ENCODE data around the gene NCBP3. TPM values are rescaled to one million over a fixed set of nuclear protein-coding genes. Genes with fewer than 3 reads are reported as not detected.

The NCBP3 gene
- total and polyA plus RNA-seq, 9 of the 15 experiments (the other 6 are each of a cell fraction or from before 2014, with no cell fraction given) = 3.1 to 25.5 (median 20.5) TPM

DNA sequence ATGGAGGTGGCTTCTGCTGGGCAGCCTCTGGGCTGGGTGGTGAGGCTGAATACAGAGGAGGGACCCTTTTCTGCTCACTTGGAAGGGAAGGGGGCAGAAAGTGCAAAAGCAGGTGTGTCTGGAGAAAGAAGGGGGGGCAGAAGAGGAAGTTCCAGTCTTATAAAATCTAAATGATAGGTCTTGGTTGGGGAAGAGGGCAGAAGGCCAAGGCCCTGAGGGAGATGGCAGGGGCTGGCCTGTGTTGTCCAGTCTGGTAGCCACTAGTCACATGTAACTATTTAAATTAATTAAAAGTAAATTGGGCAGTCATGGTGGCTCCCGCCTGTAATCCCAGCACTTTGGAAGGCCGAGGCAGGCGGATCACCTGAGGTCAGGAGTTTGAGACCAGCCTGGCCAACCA lies 49.3 kb upstream of the NCBP3 start:
- no peaks in the 10 kb centered on the region for H3K36me3 ChIP-seq (ENCODE audit: control insufficient read depth, insufficient read depth, low read length)
- TF ChIP-seq, protein P1, sequence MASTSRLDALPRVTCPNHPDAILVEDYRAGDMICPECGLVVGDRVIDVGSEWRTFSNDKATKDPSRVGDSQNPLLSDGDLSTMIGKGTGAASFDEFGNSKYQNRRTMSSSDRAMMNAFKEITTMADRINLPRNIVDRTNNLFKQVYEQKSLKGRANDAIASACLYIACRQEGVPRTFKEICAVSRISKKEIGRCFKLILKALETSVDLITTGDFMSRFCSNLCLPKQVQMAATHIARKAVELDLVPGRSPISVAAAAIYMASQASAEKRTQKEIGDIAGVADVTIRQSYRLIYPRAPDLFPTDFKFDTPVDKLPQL (IDR thresholded peaks at IDR 0.05; ENCODE audit: extremely low read depth, insufficient read length) = no peak
- TF ChIP-seq, protein P2, sequence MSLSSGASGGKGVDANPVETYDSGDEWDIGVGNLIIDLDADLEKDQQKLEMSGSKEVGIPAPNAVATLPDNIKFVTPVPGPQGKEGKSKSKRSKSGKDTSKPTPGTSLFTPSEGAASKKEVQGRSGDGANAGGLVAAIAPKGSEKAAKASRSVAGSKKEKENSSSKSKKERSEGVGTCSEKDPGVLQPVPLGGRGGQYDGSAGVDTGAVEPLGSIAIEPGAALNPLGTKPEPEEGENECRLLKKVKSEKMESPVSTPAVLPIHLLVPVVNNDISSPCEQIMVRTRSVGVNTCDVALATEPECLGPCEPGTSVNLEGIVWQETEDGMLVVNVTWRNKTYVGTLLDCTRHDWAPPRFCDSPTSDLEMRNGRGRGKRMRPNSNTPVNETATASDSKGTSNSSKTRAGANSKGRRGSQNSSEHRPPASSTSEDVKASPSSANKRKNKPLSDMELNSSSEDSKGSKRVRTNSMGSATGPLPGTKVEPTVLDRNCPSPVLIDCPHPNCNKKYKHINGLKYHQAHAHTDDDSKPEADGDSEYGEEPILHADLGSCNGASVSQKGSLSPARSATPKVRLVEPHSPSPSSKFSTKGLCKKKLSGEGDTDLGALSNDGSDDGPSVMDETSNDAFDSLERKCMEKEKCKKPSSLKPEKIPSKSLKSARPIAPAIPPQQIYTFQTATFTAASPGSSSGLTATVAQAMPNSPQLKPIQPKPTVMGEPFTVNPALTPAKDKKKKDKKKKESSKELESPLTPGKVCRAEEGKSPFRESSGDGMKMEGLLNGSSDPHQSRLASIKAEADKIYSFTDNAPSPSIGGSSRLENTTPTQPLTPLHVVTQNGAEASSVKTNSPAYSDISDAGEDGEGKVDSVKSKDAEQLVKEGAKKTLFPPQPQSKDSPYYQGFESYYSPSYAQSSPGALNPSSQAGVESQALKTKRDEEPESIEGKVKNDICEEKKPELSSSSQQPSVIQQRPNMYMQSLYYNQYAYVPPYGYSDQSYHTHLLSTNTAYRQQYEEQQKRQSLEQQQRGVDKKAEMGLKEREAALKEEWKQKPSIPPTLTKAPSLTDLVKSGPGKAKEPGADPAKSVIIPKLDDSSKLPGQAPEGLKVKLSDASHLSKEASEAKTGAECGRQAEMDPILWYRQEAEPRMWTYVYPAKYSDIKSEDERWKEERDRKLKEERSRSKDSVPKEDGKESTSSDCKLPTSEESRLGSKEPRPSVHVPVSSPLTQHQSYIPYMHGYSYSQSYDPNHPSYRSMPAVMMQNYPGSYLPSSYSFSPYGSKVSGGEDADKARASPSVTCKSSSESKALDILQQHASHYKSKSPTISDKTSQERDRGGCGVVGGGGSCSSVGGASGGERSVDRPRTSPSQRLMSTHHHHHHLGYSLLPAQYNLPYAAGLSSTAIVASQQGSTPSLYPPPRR (CRISPR knock-in tag; IDR thresholded peaks at IDR 0.05; ENCODE audit: borderline replicate concordance) = no peak
- TF ChIP-seq CAMTA2 (CRISPR knock-in tag; conservative IDR thresholded peaks at IDR 0.05) = no peak
- TF ChIP-seq, protein P3, sequence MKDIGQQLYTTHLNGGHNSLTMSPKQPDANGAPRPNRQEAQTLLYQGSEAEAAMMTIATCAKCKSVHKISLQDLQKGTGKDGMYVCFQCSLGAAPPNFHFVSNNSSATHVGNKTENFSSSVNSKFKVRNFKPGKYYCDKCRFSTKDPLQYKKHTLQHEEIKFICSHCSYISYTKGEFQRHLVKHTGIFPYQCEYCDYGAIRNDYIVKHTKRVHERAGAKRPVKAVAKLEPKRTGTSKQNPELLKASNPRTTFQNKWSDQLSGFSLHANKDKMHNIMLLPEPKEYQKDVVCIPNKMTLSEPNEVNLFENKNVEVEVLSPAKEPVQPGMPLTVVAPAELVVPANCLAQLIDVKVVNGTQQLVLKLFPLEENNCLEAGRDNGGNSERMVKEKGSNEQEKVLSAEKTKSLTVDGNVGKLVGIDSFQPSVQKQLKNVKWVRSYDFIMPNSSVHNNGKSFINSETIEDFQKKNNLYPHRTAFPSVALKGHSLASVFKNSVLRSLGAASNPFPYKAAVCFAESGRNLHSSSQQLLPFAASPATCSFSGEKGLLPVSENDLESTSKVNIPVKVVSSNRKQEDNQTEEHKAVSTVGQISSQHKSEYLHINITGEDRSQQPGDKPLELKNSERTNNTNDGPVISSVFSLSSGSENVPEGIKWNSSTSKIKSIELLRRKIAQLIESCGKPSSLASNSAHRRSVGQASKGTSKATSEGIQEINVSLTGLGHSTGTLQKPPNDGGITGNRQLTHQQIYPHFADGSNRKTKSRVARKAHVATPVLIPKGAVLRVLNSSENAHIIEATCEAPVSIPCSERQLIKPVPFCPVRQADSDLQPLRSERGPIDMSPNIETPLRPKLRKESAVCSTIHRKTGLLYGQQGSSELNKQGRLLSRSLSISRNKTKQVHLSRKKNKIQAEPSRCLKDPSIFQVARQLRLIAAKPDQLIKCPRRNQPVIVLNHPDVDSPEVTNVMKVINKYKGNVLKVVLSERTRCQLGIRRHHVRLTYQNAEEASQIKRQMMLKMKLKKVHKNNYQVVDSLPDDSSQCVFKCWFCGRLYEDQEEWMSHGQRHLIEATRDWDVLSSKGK (CRISPR knock-in tag; IDR thresholded peaks at IDR 0.05) = no peak
- no peak for TF ChIP-seq NR1H2 (CRISPR knock-in tag; IDR thresholded peaks at IDR 0.05)
- TF ChIP-seq, protein P4, sequence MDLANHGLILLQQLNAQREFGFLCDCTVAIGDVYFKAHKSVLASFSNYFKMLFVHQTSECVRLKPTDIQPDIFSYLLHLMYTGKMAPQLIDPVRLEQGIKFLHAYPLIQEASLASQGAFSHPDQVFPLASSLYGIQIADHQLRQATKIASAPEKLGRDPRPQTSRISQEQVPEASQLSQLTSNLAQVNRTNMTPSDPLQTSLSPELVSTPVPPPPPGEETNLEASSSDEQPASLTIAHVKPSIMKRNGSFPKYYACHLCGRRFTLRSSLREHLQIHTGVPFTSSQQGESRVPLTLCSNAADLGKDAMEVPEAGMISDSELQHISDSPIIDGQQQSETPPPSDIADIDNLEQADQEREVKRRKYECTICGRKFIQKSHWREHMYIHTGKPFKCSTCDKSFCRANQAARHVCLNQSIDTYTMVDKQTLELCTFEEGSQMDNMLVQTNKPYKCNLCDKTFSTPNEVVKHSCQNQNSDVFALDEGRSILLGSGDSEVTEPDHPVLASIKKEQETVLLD (IDR thresholded peaks at IDR 0.05) = no peak
- no peak for TF ChIP-seq CBX3 (IDR thresholded peaks at IDR 0.05; ENCODE audit: borderline replicate concordance in 1 of 2, low read length in 2 of 2)
- TF ChIP-seq, protein P5, sequence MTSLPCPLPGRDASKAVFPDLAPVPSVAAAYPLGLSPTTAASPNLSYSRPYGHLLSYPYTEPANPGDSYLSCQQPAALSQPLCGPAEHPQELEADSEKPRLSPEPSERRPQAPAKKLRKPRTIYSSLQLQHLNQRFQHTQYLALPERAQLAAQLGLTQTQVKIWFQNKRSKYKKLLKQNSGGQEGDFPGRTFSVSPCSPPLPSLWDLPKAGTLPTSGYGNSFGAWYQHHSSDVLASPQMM (CRISPR knock-in tag; IDR thresholded peaks at IDR 0.05) = no peak
- TF ChIP-seq SRSF7 (optimal IDR thresholded peaks at IDR 0.05; ENCODE audit: low read depth, low read length) = no peak
- TF ChIP-seq NR3C1 (CRISPR knock-in tag; IDR thresholded peaks at IDR 0.05) = no peak
- TF ChIP-seq FOXJ2 (tag; IDR thresholded peaks at IDR 0.05) = no peak
- TF ChIP-seq PML (IDR thresholded peaks at IDR 0.05; ENCODE audit: low read length) = no peak

More for the DNA sequence above, 49.3 kb upstream of the NCBP3 start:
- no TSS peak for BruUV-seq (replicated peaks)
- intact Hi-C loops (cut with micrococcal nuclease) (no loop called here), in situ Hi-C loops (cut with MboI) (no loop called here)
- Histone ChIP-seq H2AFZ (ENCODE audit: low read depth, low read length) (peak overlapping the region; percentile 14; the same call in 1 of the 2 replicates), H3K27ac (ENCODE audit: extremely low read depth, low read depth, low read length) (no peak overlapping the region), H3K9me1 (ENCODE audit: control insufficient read depth, insufficient read depth, low read length) (no peaks in the 10 kb centered on the region), H3K27me3 (ENCODE audit: control insufficient read depth in 2 of 2, insufficient read depth in 2 of 2, low read length in 2 of 2) (no peaks in the 10 kb centered on the region), H3K9me3 (replicated peaks; ENCODE audit: control insufficient read depth, insufficient read depth, low read depth, low read length) (no peaks in the 10 kb centered on the region), H4K20me1 (replicated peaks; ENCODE audit: control insufficient read depth, insufficient read depth, low read length) (no peaks in the 10 kb centered on the region), H3K4me3 (no peak overlapping the region), H3K79me2 (ENCODE audit: control insufficient read depth, insufficient read depth, low read length) (peaks cover 15% of the 10 kb centered on the region; the same call in 2 of the 3 replicates), H3K9ac (ENCODE audit: insufficient read depth in 1 of 2, low read depth in 2 of 2, low read length in 2 of 2) (peak overlapping the region in 1 of 2 experiments; percentile 61; a peak in 1 of 4 replicates), H3K4me2 (ENCODE audit: insufficient read depth, low read length) (no peak overlapping the region), H3K4me1 (replicated peaks in 1 of 2; ENCODE audit: control insufficient read depth in 2 of 2, insufficient read depth in 2 of 2, low read length in 2 of 2) (peaks cover 16 to 47% of the 10 kb centered on the region in 2 experiments; a peak in 4 of 5 replicates)
- no peak for DNase-seq (ENCODE audit: extremely low read depth in 1 of 4, low spot score in 3 of 4)
- CTCF ChIA-PET (ENCODE audit: low intra/inter-chr PET ratio) = no interaction called here
- no peak for ATAC-seq
- 94% methylated on average over 3 of the region's 3 CpGs for WGBS (ENCODE audit: insufficient coverage, low coverage, missing lambda C conversion rate)
- POLR2A ChIA-PET = no interaction called here
- no peak for FAIRE-seq
